Epithelial cell of proximal tubule (primary cell): ENCODE data around the gene KCNK1. TPM values are rescaled to one million over a fixed set of nuclear protein-coding genes. Genes with fewer than 3 reads are reported as not detected.

Experiments
- DNase-seq: peaks from one replicate; pipeline ENCODE4 v3.0.0-alpha.2; 2011; ENCODE audit warnings: low read depth
- H3K4me3 ChIP-seq: 2 replicates; pipeline ENCODE4 v1.5.1; 2011; ENCODE audit warnings: low read depth, mild to moderate bottlenecking, low read length
- total RNA-seq: library from RNA; depleted of rRNA; stranded (reverse); fragments of >200 nt; gene quantifications from 2 replicates; pipeline ENCODE4 v1.2.3, GENCODE V29; 2015
- TF ChIP-seq, protein P1 (sequence below): conservative IDR thresholded peaks from 2 replicates; pipeline ENCODE4 v1.5.1; 2012; ENCODE audit warnings: low read depth, mild to moderate bottlenecking, low read length

The KCNK1 gene
- total RNA-seq, 1 donor from 2014 or later: 9.8 TPM

- no peak for DNase-seq
- TF ChIP-seq, protein P1, sequence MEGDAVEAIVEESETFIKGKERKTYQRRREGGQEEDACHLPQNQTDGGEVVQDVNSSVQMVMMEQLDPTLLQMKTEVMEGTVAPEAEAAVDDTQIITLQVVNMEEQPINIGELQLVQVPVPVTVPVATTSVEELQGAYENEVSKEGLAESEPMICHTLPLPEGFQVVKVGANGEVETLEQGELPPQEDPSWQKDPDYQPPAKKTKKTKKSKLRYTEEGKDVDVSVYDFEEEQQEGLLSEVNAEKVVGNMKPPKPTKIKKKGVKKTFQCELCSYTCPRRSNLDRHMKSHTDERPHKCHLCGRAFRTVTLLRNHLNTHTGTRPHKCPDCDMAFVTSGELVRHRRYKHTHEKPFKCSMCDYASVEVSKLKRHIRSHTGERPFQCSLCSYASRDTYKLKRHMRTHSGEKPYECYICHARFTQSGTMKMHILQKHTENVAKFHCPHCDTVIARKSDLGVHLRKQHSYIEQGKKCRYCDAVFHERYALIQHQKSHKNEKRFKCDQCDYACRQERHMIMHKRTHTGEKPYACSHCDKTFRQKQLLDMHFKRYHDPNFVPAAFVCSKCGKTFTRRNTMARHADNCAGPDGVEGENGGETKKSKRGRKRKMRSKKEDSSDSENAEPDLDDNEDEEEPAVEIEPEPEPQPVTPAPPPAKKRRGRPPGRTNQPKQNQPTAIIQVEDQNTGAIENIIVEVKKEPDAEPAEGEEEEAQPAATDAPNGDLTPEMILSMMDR: no peak
- no peak overlapping the region for H3K4me3 ChIP-seq
These were observed 25.7 kb upstream of the KCNK1 start for GRCh38 chr1:233587958-233588799.

GRCh38 chr1:233597489-233597901 lies 16.4 kb upstream of the KCNK1 start:
- no peak overlapping the region for H3K4me3 ChIP-seq
- no peak for DNase-seq
- TF ChIP-seq, protein P1: no peak

- DNase-seq: no peak
- no peak overlapping the region for H3K4me3 ChIP-seq
- TF ChIP-seq, protein P1: no peak
These were observed 14.9 kb upstream of the KCNK1 start for GRCh38 chr1:233598891-233599541.

GRCh38 chr1:233599542-233600073 lies 14.3 kb upstream of the KCNK1 start:
- no peak overlapping the region for H3K4me3 ChIP-seq
- no peak for DNase-seq
- TF ChIP-seq, protein P1: no peak

- no peak for DNase-seq
- H3K4me3 ChIP-seq: no peak overlapping the region
- TF ChIP-seq, protein P1: no peak
These were observed 13.4 kb upstream of the KCNK1 start for GRCh38 chr1:233600488-233600887.

GRCh38 chr1:233603478-233603877 lies 10.4 kb upstream of the KCNK1 start:
- DNase-seq: no peak
- no peak overlapping the region for H3K4me3 ChIP-seq
- TF ChIP-seq, protein P1: no peak
